IMR-90 (cell line): ENCODE data around the gene CHMP6. TPM values are rescaled to one million over a fixed set of nuclear protein-coding genes. Genes with fewer than 3 reads are reported as not detected.

ENCODE experiments used
- ATAC-seq: fragments of 200-7000 bp; cut with Tn5 transposase; 2 replicates; pipeline ENCODE4 v1.9.1; 2020; ENCODE audit warnings: low read depth, mild to moderate bottlenecking, moderate library complexity
- BruUV-seq: library from RNA; stranded (reverse); fragments of 400-500 nt; replicated peaks from 2 replicates; lab custom pipeline; 2021; lab: Mats Ljungman, UMichigan
- CTCF ChIA-PET: fragments of 300-600 bp; formaldehyde crosslinking; extraction: SDS; loops from one replicate; lab custom pipeline; 2021; ENCODE audit warnings: antibody characterized with exemption; lab: Yijun Ruan, JAX
- POLR2A ChIA-PET: fragments of 300-600 bp; sonication (Branson Sonifier 250); formaldehyde crosslinking; loops from one replicate; lab custom pipeline; 2022; ENCODE audit warnings: antibody characterized with exemption; ENCODE audit not compliant: unreplicated experiment; lab: Charles Lee
- DNase-seq: peaks from one replicate; pipeline ENCODE4 v3.0.0; 2013
- H2AFZ ChIP-seq: replicated peaks from 2 replicates; pipeline ENCODE3; 2013; ENCODE audit warnings: low read length, mild to moderate bottlenecking; ENCODE audit not compliant: poor library complexity
- H2AK5ac ChIP-seq: 2 replicates; pipeline ENCODE4 v1.6.1; 2013; ENCODE audit warnings: low read depth, low read length, inconsistent platforms
- H2AK9ac ChIP-seq: replicated peaks from 2 replicates; pipeline ENCODE3; 2013; ENCODE audit warnings: mild to moderate bottlenecking, low read depth, low read length, moderate library complexity; ENCODE audit not compliant: poor library complexity
- H2BK120ac ChIP-seq: 2 replicates; pipeline ENCODE4 v1.6.1; 2013; ENCODE audit warnings: low read depth, low read length, inconsistent platforms
- H2BK15ac ChIP-seq: 3 replicates; pipeline ENCODE4 v1.6.1; 2013; ENCODE audit warnings: low read depth, low read length, inconsistent platforms
- H2BK20ac ChIP-seq: 2 replicates; pipeline ENCODE4 v1.6.1; 2013; ENCODE audit warnings: low read depth, mild to moderate bottlenecking, inconsistent platforms, low read length, moderate library complexity
- H2BK5ac ChIP-seq: 2 replicates; pipeline ENCODE4 v1.6.1; 2013; ENCODE audit warnings: mild to moderate bottlenecking, low read depth, low read length, inconsistent platforms; ENCODE audit not compliant: poor library complexity, severe bottlenecking
- H3K14ac ChIP-seq: replicated peaks from 2 replicates; pipeline ENCODE4 v1.6.1; 2013; ENCODE audit warnings: low read depth, low read length, inconsistent platforms
- H3K18ac ChIP-seq: 2 replicates; pipeline ENCODE4 v1.6.1; 2013; ENCODE audit warnings: low read depth, low read length, control low read depth
- H3K23ac ChIP-seq: 2 replicates; pipeline ENCODE4 v1.6.1; 2013; ENCODE audit warnings: low read depth, low read length, inconsistent platforms
- H3K27ac ChIP-seq: 2 replicates; pipeline ENCODE4 v1.5.1; 2013; ENCODE audit warnings: mild to moderate bottlenecking, control low read depth, low read length; ENCODE audit not compliant: insufficient read depth
- H3K27me3 ChIP-seq: 2 replicates; pipeline ENCODE4 v1.6.1; 2013; ENCODE audit warnings: low read length; ENCODE audit not compliant: control insufficient read depth, insufficient read depth
- H3K36me3 ChIP-seq: 2 replicates; pipeline ENCODE4 v1.6.1; 2013; ENCODE audit warnings: low read length, mixed read lengths; ENCODE audit not compliant: control insufficient read depth, insufficient read depth
- H3K4ac ChIP-seq: 2 replicates; pipeline ENCODE4 v1.6.1; 2013; ENCODE audit warnings: low read depth, low read length, inconsistent platforms
- H3K4me1 ChIP-seq: 2 replicates; pipeline ENCODE4 v1.6.1; 2013; ENCODE audit warnings: low read length, mixed read lengths; ENCODE audit not compliant: control insufficient read depth, insufficient read depth
- H3K4me2 ChIP-seq: 2 replicates; pipeline ENCODE4 v1.6.1; 2013; ENCODE audit warnings: low read depth, mild to moderate bottlenecking, control low read depth, low read length, moderate library complexity
- H3K4me3 ChIP-seq: 2 replicates; pipeline ENCODE4 v1.5.1; 2013; ENCODE audit warnings: low read depth, mild to moderate bottlenecking, control low read depth, low read length, moderate library complexity; ENCODE audit not compliant: insufficient read depth
- H3K56ac ChIP-seq: 2 replicates; pipeline ENCODE4 v1.6.1; 2013; ENCODE audit warnings: low read length, inconsistent platforms; ENCODE audit not compliant: insufficient read depth; ENCODE audit errors: extremely low read depth
- H3K79me1 ChIP-seq, 2 experiments: 2 replicates each; pipeline ENCODE4 v1.6.1; 2013; ENCODE audit warnings: low read length in 2 of 2, inconsistent platforms in 1 of 2, low read depth in 1 of 2
- H3K9ac ChIP-seq: 2 replicates; pipeline ENCODE4 v1.6.1; 2013; ENCODE audit warnings: low read depth, low read length, control low read depth
- H3K9me1 ChIP-seq: 2 replicates; pipeline ENCODE4 v1.6.1; 2013; ENCODE audit warnings: low read length, inconsistent platforms; ENCODE audit not compliant: insufficient read depth
- H3K9me3 ChIP-seq: 2 replicates; pipeline ENCODE4 v1.6.1; 2013; ENCODE audit warnings: low read length; ENCODE audit not compliant: control insufficient read depth, insufficient read depth
- H4K20me1 ChIP-seq: 2 replicates; pipeline ENCODE4 v1.6.1; 2013; ENCODE audit warnings: low read length, inconsistent platforms; ENCODE audit not compliant: insufficient read depth
- H4K5ac ChIP-seq: 2 replicates; pipeline ENCODE4 v1.6.1; 2013; ENCODE audit warnings: mild to moderate bottlenecking, low read depth, low read length, control low read depth
- H4K8ac ChIP-seq, 2 experiments: 2 replicates each; pipeline ENCODE4 v1.6.1; 2013; ENCODE audit warnings: low read depth in 2 of 2, low read length in 2 of 2, control low read depth in 1 of 2, inconsistent platforms in 1 of 2
- H4K91ac ChIP-seq: 2 replicates; pipeline ENCODE4 v1.6.1; 2013; ENCODE audit warnings: low read depth, low read length, inconsistent platforms; ENCODE audit not compliant: insufficient read depth
- BHLHE40 ChIP-seq: fragments of 150-350 bp; IDR thresholded peaks from 2 replicates; pipeline ENCODE4 v1.6.1; 2016; ENCODE audit warnings: mild to moderate bottlenecking, low read depth, low read length
- CEBPB ChIP-seq: IDR thresholded peaks from 2 replicates; pipeline ENCODE4 v1.6.1; 2012; ENCODE audit warnings: low read depth, low read length, improper control_type of control experiment
- CHD1 ChIP-seq: IDR thresholded peaks from 2 replicates; pipeline ENCODE4 v1.6.1; 2012; ENCODE audit warnings: low read depth, low read length, improper control_type of control experiment
- FOS ChIP-seq: fragments of 150-350 bp; IDR thresholded peaks from 2 replicates; pipeline ENCODE4 v1.6.1; 2016; ENCODE audit warnings: low read depth, low read length
- MAFK ChIP-seq: IDR thresholded peaks from 2 replicates; pipeline ENCODE4 v1.6.1; 2012; ENCODE audit warnings: low read depth, low read length, improper control_type of control experiment
- MAZ ChIP-seq: IDR thresholded peaks from 2 replicates; pipeline ENCODE4 v1.6.1; 2012; ENCODE audit warnings: low read depth, mild to moderate bottlenecking, low read length, improper control_type of control experiment, moderate library complexity, borderline replicate concordance
- MXI1 ChIP-seq: IDR thresholded peaks from 2 replicates; pipeline ENCODE4 v1.6.1; 2012; ENCODE audit warnings: low read depth, mild to moderate bottlenecking, low read length, moderate library complexity, borderline replicate concordance
- NFE2L2 ChIP-seq: fragments of 150-350 bp; IDR thresholded peaks from 2 replicates; pipeline ENCODE4 v1.6.1; 2016; ENCODE audit warnings: low read depth, mild to moderate bottlenecking, low read length
- POLR2A ChIP-seq: IDR thresholded peaks from 2 replicates; pipeline ENCODE4 v1.6.1; 2012; ENCODE audit warnings: mild to moderate bottlenecking, low read depth, low read length
- RAD21 ChIP-seq: IDR thresholded peaks from 2 replicates; pipeline ENCODE4 v1.6.1; 2012; ENCODE audit warnings: low read length, improper control_type of control experiment
- RCOR1 ChIP-seq: IDR thresholded peaks from 2 replicates; pipeline ENCODE4 v1.6.1; 2012; ENCODE audit warnings: mild to moderate bottlenecking, low read length, improper control_type of control experiment; ENCODE audit not compliant: insufficient replicate concordance
- RFX5 ChIP-seq: IDR thresholded peaks from 2 replicates; pipeline ENCODE4 v1.8.0; 2012; ENCODE audit warnings: low read depth, mild to moderate bottlenecking, low read length, moderate library complexity
- SMC3 ChIP-seq: fragments of 150-350 bp; IDR thresholded peaks from 2 replicates; pipeline ENCODE4 v1.6.1; 2016; ENCODE audit warnings: low read depth, mild to moderate bottlenecking, antibody characterized with exemption, low read length, moderate library complexity
- WGBS, 2 experiments: methylation state at CpG; one replicate each; pipeline versions ENCODE4 v1.1.5 to v1.1.7; 2013; ENCODE audit warnings: missing lambda C conversion rate in 2 of 2; ENCODE audit not compliant: insufficient read length in 1 of 2; ENCODE audit errors: extremely low coverage in 2 of 2; 5-methylcytosine and 5-hydroxymethylcytosine counted together
- dilution Hi-C: fragments of 300-500 bp; cut with HindIII; formaldehyde crosslinking; loops from one replicate; pipeline ENCODE4 v1.14.3; 2018; ENCODE audit warnings: low sequenced_read_pairs; ENCODE audit not compliant: unreplicated experiment
- in situ Hi-C: fragments of 300-500 bp; cut with MboI; formaldehyde crosslinking; loops from 3 replicates; pipeline ENCODE4 v1.14.3; 2019; ENCODE audit warnings: low sequenced_read_pairs, inconsistent platforms, mixed read lengths
- intact Hi-C: fragments of 100-400 bp; cut with micrococcal nuclease; formaldehyde crosslinking; loops from 2 replicates; pipeline ENCODE4 v1.10.0; 2022
- polyA plus RNA-seq, 3 experiments: library from polyadenylated mRNA; depleted of rRNA; stranded (reverse); fragments of >200 nt; gene quantifications; 2 replicates each; pipeline ENCODE4 v1.2.3, GENCODE V29; 2012; ENCODE audit warnings: low replicate concordance in 1 of 3
- total RNA-seq: library from RNA; depleted of rRNA; stranded (reverse); fragments of >200 nt; gene quantifications from 2 replicates; pipeline ENCODE4 v1.2.3, GENCODE V29; 2012
- TF ChIP-seq, protein P1 (sequence below): fragments of 150-350 bp; IDR thresholded peaks from 2 replicates; pipeline ENCODE4 v1.6.1; 2016; ENCODE audit warnings: low read depth, mild to moderate bottlenecking, low read length, moderate library complexity, borderline replicate concordance
- TF ChIP-seq, protein P2 (sequence below): fragments of 150-350 bp; IDR thresholded peaks from 2 replicates; pipeline ENCODE4 v1.6.1; 2017; ENCODE audit warnings: mild to moderate bottlenecking, antibody characterized with exemption, low read length, low read depth
- TF ChIP-seq, protein P3 (sequence below): conservative IDR thresholded peaks from 2 replicates; pipeline ENCODE4 v1.5.1; 2012; ENCODE audit warnings: mild to moderate bottlenecking, low read depth, low read length, improper control_type of control experiment

CHMP6 gene
- total and polyA plus RNA-seq, 2 of the 4 experiments (the other 2 are of a cell fraction): 5.0 to 40.3 TPM

DNA sequence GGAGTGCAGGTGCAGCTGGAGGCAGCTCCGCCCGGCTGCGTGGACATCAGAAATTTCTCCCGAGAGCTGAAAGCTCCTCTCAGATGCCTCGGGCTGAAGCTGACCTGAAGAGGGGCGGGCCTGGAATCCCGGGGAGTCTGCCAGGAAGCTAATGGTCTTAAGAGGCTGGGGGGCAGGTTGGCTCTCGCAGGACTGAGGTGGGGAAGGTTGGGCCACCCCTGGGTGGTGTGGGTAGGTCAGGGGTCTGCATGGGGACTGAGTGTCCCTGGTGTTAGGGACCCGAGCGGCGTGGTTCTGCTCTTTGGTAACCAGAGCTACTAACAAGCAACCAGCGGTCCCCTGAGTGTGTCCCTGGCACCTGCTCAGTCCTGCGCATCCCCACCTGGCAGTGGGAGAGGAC lies 3.5 kb downstream of the CHMP6 start:
- in situ Hi-C loops (no loop called here), intact Hi-C loops (no loop called here), dilution Hi-C loops (no loop called here)
- Histone ChIP-seq H3K23ac (no peak overlapping the region), H3K9me1 (no peaks in the 10 kb centered on the region), H4K8ac (no peak overlapping the region), H2BK15ac (no peak overlapping the region), H2AK9ac (no peak overlapping the region), H3K4me3 (no peak overlapping the region), H3K4ac (no peak overlapping the region), H3K9ac (no peak overlapping the region), H3K9me3 (no peaks in the 10 kb centered on the region), H2BK120ac (no peak overlapping the region), H3K79me1 (peaks cover 14 to 26% of the 10 kb centered on the region in 2 experiments; a peak in 3 of 4 replicates), H3K18ac (no peak overlapping the region), H3K4me1 (peaks cover 3% of the 10 kb centered on the region), H2AK5ac (no peak overlapping the region), H3K4me2 (no peak overlapping the region), H2BK5ac (no peak overlapping the region), H2BK20ac (no peak overlapping the region), H4K5ac (no peak overlapping the region), H3K27me3 (no peaks in the 10 kb centered on the region), H2AFZ (no peak overlapping the region), H4K20me1 (no peaks in the 10 kb centered on the region; the same call in 1 of the 2 replicates), H3K14ac (no peak overlapping the region), H4K91ac (no peak overlapping the region), H3K36me3 (peaks cover 49% of the 10 kb centered on the region), H3K56ac (no peak overlapping the region), H3K27ac (no peak overlapping the region)
- WGBS, 2 experiments: 100% methylated on average over 5 of the region's 13 CpGs; no CpG with 5 or more reads in 1 of the 2 experiments
- ChIA-PET CTCF (no interaction called here), POLR2A (no interaction called here)
- BruUV-seq: no TSS peak
- ATAC-seq (no peak), DNase-seq (no peak)
- TF ChIP-seq FOS (no peak), SMC3 (no peak), NFE2L2 (no peak), CHD1 (no peak), MAFK (no peak), RFX5 (no peak), MAZ (no peak), MXI1 (no peak), RCOR1 (no peak), BHLHE40 (no peak), RAD21 (no peak), POLR2A (no peak), CEBPB (no peak)
- TF ChIP-seq, protein P1, sequence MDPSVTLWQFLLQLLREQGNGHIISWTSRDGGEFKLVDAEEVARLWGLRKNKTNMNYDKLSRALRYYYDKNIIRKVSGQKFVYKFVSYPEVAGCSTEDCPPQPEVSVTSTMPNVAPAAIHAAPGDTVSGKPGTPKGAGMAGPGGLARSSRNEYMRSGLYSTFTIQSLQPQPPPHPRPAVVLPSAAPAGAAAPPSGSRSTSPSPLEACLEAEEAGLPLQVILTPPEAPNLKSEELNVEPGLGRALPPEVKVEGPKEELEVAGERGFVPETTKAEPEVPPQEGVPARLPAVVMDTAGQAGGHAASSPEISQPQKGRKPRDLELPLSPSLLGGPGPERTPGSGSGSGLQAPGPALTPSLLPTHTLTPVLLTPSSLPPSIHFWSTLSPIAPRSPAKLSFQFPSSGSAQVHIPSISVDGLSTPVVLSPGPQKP: no peak
- TF ChIP-seq, protein P2, sequence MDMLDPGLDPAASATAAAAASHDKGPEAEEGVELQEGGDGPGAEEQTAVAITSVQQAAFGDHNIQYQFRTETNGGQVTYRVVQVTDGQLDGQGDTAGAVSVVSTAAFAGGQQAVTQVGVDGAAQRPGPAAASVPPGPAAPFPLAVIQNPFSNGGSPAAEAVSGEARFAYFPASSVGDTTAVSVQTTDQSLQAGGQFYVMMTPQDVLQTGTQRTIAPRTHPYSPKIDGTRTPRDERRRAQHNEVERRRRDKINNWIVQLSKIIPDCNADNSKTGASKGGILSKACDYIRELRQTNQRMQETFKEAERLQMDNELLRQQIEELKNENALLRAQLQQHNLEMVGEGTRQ: no peak
- TF ChIP-seq, protein P3, sequence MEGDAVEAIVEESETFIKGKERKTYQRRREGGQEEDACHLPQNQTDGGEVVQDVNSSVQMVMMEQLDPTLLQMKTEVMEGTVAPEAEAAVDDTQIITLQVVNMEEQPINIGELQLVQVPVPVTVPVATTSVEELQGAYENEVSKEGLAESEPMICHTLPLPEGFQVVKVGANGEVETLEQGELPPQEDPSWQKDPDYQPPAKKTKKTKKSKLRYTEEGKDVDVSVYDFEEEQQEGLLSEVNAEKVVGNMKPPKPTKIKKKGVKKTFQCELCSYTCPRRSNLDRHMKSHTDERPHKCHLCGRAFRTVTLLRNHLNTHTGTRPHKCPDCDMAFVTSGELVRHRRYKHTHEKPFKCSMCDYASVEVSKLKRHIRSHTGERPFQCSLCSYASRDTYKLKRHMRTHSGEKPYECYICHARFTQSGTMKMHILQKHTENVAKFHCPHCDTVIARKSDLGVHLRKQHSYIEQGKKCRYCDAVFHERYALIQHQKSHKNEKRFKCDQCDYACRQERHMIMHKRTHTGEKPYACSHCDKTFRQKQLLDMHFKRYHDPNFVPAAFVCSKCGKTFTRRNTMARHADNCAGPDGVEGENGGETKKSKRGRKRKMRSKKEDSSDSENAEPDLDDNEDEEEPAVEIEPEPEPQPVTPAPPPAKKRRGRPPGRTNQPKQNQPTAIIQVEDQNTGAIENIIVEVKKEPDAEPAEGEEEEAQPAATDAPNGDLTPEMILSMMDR: no peak
